HG03571 (cell line): ENCODE results near the gene MEGF9.
"Not testable (repeated sequence)": the region's sequence is repeated elsewhere in the genome, so short reads cannot be mapped to it uniquely, and the experiment has no call there.

ENCODE experiments used
- ATAC-seq: cut with Tn5 transposase; IDR thresholded peaks from one replicate; pipeline ENCODE4 v1.9.1; 2021; ENCODE audit not compliant: unreplicated experiment

MEGF9 gene

DNA sequence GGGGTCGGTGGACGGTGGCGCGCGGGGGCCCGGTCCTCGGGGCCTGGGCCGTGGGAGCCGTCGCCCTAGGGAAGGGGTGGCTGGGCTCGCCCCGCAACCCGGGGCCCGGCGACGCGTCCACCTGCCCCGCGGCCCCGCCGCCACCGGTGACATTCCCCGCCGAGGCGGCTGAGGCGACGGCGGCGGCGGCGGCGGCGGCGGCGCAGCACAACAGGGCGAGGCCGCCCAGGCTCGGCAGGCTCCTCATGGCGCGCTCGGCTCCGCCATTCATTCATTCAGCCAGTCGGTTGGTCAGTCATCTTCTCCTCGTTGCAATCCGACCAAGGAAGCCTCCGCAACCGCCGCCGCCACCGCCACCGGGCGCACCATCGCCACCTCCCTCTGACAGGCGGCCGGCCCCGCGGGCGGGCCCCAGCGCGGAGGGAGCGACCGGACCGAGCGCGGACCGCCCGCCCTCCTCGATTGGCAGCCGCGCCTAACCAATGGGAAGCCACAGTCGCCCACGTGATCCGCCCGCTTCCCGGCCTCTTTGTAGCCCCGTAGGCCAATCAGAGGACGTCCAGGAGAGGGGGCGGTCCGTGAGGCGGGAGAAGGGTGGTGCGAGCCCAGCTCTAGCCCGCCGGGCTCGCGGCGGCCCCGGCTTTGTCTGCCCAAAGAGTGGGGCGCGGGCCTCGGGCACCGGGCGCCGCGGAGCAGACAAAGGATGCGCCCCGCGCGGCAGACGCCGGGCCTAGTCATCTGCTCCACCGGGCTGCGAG lies at the start of gene MEGF9:
Gene MEGF9 (minus strand): TSS at position 383 of the 758 bp plus-strand sequence. CDS start 112 bp downstream, at position 271.
- peak; percentile 97 for ATAC-seq

DNA sequence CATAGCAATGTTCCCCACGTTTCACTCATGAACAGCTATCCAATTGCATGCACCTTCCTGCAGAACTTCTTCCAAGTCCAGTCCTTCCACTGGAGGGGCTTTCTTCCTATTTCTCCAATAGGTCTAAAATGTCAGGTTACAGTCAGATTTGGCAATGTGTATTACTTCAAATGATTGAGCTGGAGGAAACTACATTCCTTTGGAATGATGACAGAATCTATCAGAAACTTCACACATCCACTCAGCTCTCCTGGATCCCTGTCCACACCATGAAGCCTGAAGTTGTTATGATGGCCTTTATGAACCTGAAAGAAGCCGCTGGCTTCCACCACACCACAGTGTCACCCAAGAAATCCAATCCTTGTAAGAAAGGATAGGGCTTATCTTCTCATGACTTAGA lies 46.7 kb upstream of the MEGF9 start:
- ATAC-seq = no peak

DNA sequence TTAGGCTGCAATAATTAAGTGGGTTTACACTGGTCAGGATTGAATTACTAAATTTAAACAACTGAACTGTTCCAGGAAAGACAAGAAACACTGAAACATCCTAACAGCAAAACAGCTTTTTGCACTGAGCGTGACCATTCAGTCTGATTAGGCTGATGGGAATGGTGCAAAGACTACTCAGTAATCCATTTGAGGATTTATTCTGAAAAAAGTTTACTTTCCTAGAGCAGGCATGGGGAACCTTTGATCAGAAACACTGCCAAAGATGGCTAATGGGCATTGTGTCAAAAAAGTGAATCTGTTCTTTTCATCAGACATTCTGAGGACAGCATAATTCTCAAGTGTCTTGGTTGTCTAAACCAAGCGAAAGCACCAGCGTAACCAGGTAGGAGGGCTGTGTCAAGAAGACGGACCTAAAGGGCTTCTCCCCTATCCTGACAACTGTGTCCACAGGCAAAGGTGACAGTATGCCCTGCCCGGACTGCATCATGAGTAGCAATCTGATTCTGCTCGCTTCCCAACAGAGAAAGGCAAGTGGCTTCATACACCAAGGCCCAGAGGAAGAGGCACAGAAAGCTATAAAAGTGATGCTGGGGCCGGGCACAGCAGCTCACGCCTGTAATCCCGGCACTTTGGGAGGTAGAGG lies 45.6 kb upstream of the MEGF9 start:
- no peak for ATAC-seq

- ATAC-seq = no peak
Observed at GRCh38 chr9:120758544-120758943, 44.3 kb upstream of the MEGF9 start.

- no peak for ATAC-seq
Observed at GRCh38 chr9:120757026-120757913, 43.0 kb upstream of the MEGF9 start.

GRCh38 chr9:120756531-120756930 lies 42.3 kb upstream of the MEGF9 start:
- no peak for ATAC-seq

GRCh38 chr9:120755810-120756434 lies 41.7 kb upstream of the MEGF9 start:
- ATAC-seq = no peak

DNA sequence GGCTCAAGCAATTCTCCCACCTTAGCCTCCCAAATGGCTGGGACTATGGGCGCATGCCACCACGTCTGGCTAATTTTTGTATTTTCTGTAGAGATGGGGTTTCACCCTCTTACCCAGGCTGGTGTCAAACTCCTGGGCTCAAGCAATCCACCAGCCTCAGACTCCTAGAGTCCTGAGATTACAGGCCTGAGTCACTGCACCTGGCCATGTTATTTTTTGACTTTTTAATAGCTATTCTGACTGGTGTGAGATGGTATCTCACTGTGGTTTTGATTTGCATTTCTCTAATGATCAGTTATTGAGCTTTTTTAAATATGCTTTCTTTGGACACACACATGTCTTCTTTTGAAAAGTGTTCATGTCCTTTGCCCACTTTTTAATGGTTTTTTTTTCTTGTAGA lies 40.8 kb upstream of the MEGF9 start:
- no peak for ATAC-seq

DNA sequence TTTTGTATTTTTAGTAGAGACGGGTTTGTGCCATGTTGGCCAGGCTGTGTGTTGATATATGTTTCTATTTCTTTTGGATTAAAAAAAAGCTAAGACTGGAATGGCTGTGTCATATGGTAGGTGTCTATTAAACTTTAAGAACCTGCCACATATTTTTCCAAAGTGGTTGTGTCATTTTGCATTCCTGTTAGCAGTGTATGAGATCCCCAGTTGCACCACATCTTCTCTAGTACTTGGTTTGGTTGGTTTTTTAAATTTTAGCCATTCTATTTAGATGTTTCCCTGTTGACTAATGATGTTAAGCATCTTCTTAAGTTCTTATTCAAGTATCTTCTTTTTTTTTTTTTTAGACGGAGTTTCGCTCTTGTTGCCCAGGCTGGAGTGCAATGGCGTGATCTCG lies 36.2 kb upstream of the MEGF9 start:
- no peak for ATAC-seq

- ATAC-seq = not testable (repeated sequence)
Observed at GRCh38 chr9:120746366-120746765, 32.1 kb upstream of the MEGF9 start.

- no peak for ATAC-seq
Observed at GRCh38 chr9:120745278-120745677, 31.0 kb upstream of the MEGF9 start.

- no peak for ATAC-seq
Observed at GRCh38 chr9:120742951-120743416, 28.7 kb upstream of the MEGF9 start.

- ATAC-seq = no peak
Observed at GRCh38 chr9:120741701-120742100, 27.4 kb upstream of the MEGF9 start.

GRCh38 chr9:120741191-120741590 lies 26.9 kb upstream of the MEGF9 start:
- ATAC-seq = no peak

DNA sequence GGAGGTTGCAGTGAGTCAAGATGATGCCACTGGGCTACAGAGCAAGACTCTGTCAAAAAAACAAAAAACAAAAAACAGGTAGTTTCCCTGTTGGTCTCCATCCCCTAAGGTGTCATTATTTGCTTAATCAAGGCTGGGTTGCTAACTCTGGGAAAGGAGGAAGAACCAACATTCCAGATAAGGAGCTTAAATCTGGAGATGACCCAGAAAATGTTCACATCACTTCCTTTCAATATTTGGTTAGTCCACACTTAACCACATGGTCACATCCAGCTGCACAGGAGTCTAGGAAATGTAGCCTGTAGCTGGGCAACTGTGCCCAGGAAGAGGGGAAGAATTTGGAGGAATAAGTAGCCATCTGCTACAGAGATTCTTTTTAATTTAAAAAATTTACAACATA lies 25.9 kb upstream of the MEGF9 start:
- ATAC-seq = no peak

GRCh38 chr9:120737416-120738165 lies 23.3 kb upstream of the MEGF9 start:
- ATAC-seq = no peak

- no peak for ATAC-seq
Observed at GRCh38 chr9:120736881-120737280, 22.6 kb upstream of the MEGF9 start.

GRCh38 chr9:120735415-120736126 lies 21.3 kb upstream of the MEGF9 start:
- no peak for ATAC-seq

GRCh38 chr9:120734607-120735410 lies 20.5 kb upstream of the MEGF9 start:
- ATAC-seq = no peak
